ENCODE measurements around the gene PNN. TPM values are rescaled to one million over a fixed set of nuclear protein-coding genes. Genes with fewer than 3 reads are reported as not detected.
"Not testable (repeated sequence)": the region's sequence is repeated elsewhere in the genome, so short reads cannot be mapped to it uniquely, and the experiment has no call there.

Gene PNN
- total RNA-seq, 1 experiment from 2014 or later, result 156 TPM

- TF ChIP-seq ZNF532 (CRISPR knock-in tag; IDR thresholded peaks at IDR 0.05; ENCODE audit: borderline replicate concordance), result no peak
Observed at GRCh38 chr14:39186941-39187525, 12.0 kb downstream of the PNN start (continued).

- peak; percentile 44 for DNase-seq (ENCODE audit: low spot score)
- H3K27ac Mint-ChIP-seq, result peak overlapping the region; percentile 59
- TF ChIP-seq RELA (CRISPR knock-in tag; IDR thresholded peaks at IDR 0.05; ENCODE audit: borderline replicate concordance), result no peak
- no peak for TF ChIP-seq TEAD4 (CRISPR knock-in tag; IDR thresholded peaks at IDR 0.05)
- TF ChIP-seq IRF1 (CRISPR knock-in tag; IDR thresholded peaks at IDR 0.05), result no peak
- TF ChIP-seq GABPB1 (CRISPR knock-in tag; IDR thresholded peaks at IDR 0.05), result 0 out of 2 replicates have a peak, but pooled peaks have one; percentile 21
- TF ChIP-seq NFE2L1 (CRISPR knock-in tag; IDR thresholded peaks at IDR 0.05), result peak; percentile 92
- TF ChIP-seq ZNF423 (CRISPR knock-in tag; IDR thresholded peaks at IDR 0.05), result peak; percentile 63; the same call in 1 of the 2 replicates
- TF ChIP-seq EMX1 (CRISPR knock-in tag; IDR thresholded peaks at IDR 0.05), result no peak
- POLR2A ChIA-PET, result interaction anchor here (1.1 to 1.2 kb wide), 2 partner anchors 34 to 228 kb away, joined by 4 to 7 read pairs; partner anchors contain the start of genes FBXO33 and TRAPPC6B
- no peaks in the 10 kb centered on the region for H3K36me3 Mint-ChIP-seq
- peaks cover 18% of the 10 kb centered on the region for H3K4me1 Mint-ChIP-seq
- no peaks in the 10 kb centered on the region for H3K27me3 Mint-ChIP-seq (ENCODE audit: low read depth)
- CTCF ChIA-PET, result interaction anchor here (0.6 to 1.4 kb wide), 2 partner anchors 14 to 28 kb away, joined by 3 to 4 read pairs; no protein-coding TSS in a partner anchor
- peaks cover 11% of the 10 kb centered on the region for H3K9me3 Mint-ChIP-seq
- H3K4me3 Mint-ChIP-seq, result no peak overlapping the region
- ATAC-seq, result peak; percentile 73
Observed at GRCh38 chr14:39203659-39204606, 28.9 kb downstream of the PNN start.

- H3K36me3 Mint-ChIP-seq; CTCF ChIA-PET; H3K27ac Mint-ChIP-seq; H3K4me3 Mint-ChIP-seq; DNase-seq (ENCODE audit: low spot score); ATAC-seq; H3K27me3 Mint-ChIP-seq (ENCODE audit: low read depth); POLR2A ChIA-PET: not testable (repeated sequence)
- Mint-ChIP-seq H3K4me1 (peaks cover 23% of the 10 kb centered on the region), H3K9me3 (peaks cover 11% of the 10 kb centered on the region)
Observed at GRCh38 chr14:39207430-39207829, 32.4 kb downstream of the PNN start.

GRCh38 chr14:39211109-39211741, 36.2 kb downstream of the PNN start:
- ATAC-seq (no peak; the same call in 1 of the 2 replicates), DNase-seq (ENCODE audit: low spot score) (no peak)
- POLR2A ChIA-PET, result no interaction called here
- no peaks in the 10 kb centered on the region for H3K36me3 Mint-ChIP-seq
- H3K27me3 Mint-ChIP-seq (ENCODE audit: low read depth), result no peaks in the 10 kb centered on the region
- peaks cover 5% of the 10 kb centered on the region; the same call in 1 of the 2 replicates for H3K4me1 Mint-ChIP-seq
- no peak overlapping the region for H3K27ac Mint-ChIP-seq
- H3K4me3 Mint-ChIP-seq, result no peak overlapping the region
- no peaks in the 10 kb centered on the region for H3K9me3 Mint-ChIP-seq
- CTCF ChIA-PET, result no interaction called here
- TF ChIP-seq ZNF121 (CRISPR knock-in tag; IDR thresholded peaks at IDR 0.05) (no peak), ZNF232 (CRISPR knock-in tag; IDR thresholded peaks at IDR 0.05) (no peak), JAZF1 (CRISPR knock-in tag; IDR thresholded peaks at IDR 0.05) (no peak), E2F4 (CRISPR knock-in tag; IDR thresholded peaks at IDR 0.05; ENCODE audit: borderline replicate concordance, low read depth) (no peak), ELF4 (CRISPR knock-in tag; IDR thresholded peaks at IDR 0.05; ENCODE audit: low read depth) (no peak), ZNF423 (CRISPR knock-in tag; IDR thresholded peaks at IDR 0.05) (no peak), NFE2L1 (CRISPR knock-in tag; IDR thresholded peaks at IDR 0.05) (no peak), AFF4 (CRISPR knock-in tag; IDR thresholded peaks at IDR 0.05; ENCODE audit: borderline replicate concordance) (no peak), USF1 (CRISPR knock-in tag; IDR thresholded peaks at IDR 0.05) (no peak), SP1 (CRISPR knock-in tag; conservative IDR thresholded peaks at IDR 0.05) (no peak)

Measured in WTC11 (cell line).